NCI-H2029 (cell line): ENCODE measurements around the gene FARP2.
"Not testable (repeated sequence)": the region's sequence is repeated elsewhere in the genome, so short reads cannot be mapped to it uniquely, and the experiment has no call there.

Experiments
- DNase-seq: peaks from one replicate; lab custom pipeline; 2025; lab: John Stamatoyannopoulos, UW

FARP2 gene

DNA sequence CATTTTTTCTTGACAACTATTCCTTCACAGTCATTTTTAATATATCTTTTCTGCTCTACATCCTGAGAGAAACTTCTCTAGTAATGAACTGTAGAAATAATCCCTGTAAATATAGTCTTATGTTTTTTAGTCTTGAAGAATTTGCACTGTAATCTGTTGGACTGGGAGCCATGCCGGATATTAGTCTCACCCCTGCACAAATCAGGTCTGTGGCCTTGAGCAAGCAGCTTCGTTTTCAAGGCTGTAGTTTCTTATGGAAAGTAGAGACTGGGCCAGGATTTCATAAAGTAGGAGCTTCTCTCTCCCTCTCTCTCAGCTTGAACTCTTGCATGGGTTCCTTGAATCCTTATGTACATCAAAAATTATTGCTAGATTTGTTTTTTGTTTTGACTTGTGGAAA is 8.7 kb downstream of the FARP2 start:
- no peak for DNase-seq

DNA sequence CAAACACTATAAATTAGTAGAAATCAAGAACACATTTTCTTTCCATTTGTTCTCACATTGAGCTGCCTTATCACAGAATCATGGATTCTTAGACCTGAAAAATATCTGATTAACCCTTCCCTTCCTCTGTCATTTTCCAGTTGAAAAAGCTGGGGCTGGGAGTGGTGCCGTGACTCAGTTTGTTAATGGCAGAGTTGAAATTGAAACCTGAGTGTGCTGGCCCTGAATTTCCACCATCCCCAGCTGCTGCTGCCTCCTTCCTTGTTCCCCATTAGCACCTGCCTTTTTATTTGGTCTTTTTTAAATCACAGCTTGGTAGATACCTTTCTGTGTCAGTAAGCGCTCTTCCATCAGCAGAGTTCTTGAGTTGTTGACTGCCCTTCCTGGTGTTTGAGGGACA is 10.6 kb downstream of the FARP2 start:
- no peak for DNase-seq

DNA sequence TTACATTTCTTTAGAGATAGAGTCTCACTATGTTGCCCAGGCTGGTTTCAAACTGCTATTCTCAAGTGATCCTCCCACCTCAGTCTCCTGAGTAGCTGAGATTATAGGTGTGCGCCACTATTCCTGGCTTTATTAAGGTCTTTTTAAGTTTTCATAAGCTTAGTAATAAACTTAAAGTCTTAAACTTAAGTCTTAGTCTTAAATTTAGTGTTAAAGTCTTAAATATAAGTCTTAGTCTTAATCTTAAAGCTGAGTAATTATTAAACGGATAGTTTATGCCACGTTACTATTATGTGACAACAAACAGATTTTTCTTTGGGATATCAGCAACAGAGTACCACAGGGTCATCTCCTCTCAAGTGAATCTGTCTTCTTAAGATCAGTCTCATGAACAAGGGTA is 12.6 kb downstream of the FARP2 start:
- no peak for DNase-seq

DNA sequence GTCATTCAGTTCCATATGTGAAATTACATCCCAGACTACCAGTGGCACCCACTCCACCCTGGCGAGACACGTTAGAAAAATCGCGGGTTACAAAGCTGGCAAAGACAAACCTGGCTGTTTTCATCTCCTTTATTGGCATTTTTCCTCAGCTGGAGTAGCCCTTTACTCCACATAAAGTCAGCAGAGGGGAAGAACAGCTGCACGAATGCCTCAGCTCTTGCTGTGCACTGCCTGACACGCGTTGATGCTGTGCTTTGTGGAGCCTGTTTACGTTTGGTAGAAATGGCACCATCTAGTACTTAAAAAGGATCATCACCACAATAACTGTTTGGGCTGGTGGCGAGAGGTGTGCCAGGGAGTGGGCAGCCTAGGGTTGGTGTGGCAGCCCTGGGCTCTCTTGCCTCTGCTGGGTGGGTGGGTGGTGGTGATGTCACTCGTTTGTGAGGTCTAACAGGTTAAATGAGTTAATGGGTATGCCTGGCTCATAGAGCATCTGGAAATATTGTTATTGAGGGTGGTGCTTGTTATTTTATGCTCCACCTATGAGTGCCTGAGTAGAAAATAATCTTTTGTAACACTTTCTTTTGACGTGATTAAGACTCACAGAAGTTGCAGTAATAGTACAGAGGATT is 16.4 kb downstream of the FARP2 start:
- no peak for DNase-seq

DNA sequence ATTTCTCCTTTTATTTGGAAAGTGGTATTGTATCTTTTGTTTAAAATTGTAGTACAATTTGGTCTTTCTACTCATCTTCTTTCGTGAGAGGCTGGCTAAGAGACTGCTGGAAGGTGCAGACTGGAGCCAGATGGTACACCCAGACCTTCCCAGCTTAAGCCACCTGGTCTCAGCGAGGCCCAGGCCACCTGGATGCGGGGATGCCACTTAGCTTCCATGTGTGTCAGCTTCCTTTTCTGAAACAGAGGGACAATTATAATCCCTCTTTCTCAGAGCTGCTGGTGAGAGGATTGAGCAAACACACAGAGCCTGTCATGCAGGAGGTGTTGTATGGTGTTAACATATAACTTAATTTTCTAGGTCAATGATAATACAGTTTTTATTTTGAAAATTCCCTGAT is 17.4 kb downstream of the FARP2 start:
- DNase-seq, result peak; percentile 55

DNA sequence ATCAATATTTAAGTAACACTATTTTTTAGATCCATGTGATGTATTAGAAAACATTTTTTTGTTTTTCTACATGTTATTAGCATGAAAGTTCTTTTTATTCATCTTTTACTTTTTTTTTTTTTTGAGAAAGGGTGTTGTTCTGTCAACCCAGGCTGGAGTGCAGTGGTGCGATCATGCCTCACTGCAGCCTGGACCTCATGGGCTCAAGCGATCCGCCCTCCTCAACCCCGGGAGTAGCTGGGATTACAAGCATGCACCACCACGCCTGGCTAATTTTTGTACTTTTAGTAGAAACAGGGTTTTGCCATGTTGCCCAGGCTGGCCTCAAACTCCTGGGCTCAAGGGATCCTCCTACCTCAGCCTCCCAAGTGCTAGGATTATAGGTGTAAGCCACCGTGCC is 17.8 kb downstream of the FARP2 start:
- not testable (repeated sequence) for DNase-seq

DNA sequence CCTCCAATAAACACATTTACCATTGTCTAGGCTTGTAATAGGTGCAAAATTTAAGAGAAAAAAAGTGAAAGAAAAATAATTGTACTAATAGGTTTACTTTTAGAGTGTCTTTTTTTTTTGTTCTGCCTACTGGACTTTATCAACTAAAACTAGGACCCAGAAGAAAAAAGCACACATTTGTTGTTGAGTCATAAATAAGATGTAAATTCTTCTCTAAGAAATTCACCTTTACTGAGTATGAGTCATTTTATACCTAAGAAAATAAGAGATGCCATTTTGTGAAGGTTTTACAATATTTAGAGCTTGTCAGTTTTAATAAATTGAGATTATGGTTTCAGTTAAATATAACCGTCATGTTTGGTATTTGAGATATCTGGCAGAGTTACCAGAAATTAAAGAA is 19.2 kb downstream of the FARP2 start:
- no peak for DNase-seq

DNA sequence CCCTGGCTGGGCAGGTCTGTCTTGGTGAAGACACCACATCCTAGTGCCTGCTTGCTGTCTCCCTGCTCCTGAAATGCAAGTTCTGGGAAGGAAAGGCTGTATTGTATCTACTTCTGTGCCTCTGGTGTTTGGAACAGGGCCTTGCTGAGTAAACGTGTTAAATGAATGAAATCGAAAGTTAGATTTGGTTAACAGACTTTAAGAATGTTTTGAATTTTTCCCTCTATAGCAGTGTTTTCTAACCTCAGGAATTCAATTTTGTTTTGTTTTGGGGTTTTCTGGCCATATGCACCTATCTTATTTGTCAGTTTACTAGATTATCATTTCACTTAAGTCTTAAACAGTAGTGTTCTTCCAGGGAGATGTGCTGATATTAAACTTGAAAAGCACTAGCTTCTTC is 20.7 kb downstream of the FARP2 start:
- DNase-seq, result no peak

DNA sequence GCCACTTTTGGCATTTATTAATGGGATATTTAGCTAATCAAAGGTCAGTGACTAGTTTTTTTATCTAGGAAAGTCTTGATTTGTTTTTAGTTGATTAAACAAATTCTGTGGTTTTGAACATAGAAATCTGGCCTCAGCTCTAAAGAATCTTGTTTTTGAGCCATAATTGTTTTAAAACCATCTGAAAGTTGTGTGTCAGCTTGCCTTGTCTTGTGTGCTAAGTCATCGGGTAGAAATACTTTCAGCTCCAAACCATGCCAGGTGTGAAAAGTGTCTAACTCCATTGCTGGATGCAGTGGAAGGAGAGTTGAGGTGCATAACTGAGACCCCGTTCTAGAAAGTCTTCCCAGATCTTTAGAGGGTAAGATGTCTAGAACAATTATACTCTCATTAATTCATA is 22.7 kb downstream of the FARP2 start:
- DNase-seq, result no peak

DNA sequence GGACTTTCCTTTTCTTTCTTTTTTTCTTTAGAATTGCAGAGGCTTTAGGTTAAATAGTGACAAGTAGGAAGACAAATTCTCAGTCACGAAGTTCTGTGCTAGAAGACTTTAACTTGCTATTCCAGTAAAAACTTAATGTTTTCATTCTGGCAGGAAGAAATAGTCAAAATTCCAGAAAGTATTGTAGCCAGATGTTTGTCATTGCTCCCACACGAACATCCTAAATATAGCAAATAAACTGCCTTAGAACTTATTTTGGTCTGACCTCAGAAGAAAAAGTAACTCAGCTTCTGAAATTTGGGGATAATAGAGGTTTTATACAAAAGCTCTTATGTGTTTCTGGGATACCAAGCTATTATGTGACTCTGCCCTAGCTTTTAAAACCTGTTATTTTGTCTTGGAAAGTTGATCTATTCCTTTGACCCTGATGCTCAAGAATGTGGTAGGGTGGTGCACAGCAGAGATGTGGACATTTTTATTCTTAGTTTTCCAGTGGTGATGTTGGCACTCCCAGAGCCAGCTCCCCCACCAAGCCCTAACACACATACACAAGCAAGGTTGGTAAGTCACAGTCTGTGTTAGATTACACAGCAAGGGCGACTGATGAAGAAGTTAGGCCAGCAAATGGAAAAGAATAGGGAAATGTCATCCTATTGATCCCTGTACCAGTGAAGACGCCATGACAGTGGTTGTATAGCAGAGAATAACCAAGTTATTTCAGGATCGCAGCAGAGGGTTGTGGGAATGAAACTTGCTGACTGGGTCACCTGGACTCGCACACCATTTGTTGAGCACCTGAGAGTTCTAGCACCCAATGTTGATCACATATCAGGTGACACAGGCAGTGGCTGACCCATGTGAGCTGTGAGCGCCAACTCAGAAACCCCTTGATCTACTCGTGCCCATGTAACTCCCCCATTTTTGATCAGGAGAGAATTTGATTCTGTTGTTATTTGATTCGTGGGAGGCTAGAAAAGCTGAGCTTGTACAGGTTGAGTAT is 23.7 kb downstream of the FARP2 start:
- no peak for DNase-seq

DNA sequence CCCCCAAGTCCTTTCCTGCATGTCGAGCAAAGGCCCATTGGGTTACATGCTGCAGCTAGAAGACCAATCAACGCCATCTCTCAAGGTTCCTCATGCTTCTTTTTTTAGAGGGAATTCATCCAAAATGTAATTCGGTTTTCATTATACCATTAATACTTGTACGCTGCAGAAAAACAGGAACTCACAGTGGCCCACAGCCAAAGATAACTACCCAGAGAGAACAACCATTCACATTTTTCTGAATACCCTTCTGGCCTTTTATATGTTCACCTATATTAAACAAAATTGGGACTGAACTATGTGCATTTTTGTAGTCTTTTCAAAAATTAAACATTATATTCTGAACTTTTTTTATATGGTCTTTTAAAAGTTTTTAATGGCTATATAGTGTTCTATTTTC is 25.8 kb downstream of the FARP2 start:
- DNase-seq, result no peak

DNA sequence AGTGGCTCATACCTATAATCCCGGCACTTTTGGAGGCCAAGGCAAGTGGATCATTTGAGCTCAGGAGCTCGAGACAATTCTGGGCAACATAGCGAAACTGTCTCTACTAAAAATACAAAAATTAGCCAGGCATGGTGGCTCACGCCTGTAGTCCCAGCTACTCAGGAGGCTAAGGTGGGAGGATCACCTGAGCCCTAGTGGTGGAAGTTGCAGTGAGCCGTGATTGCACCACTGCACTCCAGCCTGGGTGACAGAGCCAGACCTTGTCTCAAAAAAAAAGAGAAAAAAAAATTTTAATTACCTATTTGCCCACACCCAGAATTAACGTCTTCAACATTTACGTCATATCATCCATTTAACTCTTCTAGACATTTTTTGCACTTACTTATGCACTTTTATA is 29.4 kb downstream of the FARP2 start:
- not testable (repeated sequence) for DNase-seq

DNA sequence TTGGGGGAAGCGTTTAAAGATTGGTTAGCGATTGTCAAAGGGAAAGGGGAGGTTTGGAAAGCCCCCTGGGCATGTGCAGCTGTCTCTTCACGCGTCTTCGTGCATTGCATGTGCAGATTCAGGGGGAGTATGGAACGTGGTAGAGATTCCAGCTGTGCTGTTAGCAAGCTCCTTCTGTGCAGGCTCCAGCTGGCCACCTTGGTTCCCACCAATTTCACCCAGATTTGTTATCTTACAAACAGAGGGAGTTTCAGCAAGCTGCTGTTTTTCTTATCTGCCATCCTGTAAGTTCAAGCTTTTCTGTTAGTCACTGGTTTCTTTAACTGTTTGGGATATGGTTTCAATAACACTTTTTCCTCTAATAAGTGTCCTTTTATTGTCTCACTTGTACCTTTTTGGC is 30.4 kb downstream of the FARP2 start:
- DNase-seq, result no peak

DNA sequence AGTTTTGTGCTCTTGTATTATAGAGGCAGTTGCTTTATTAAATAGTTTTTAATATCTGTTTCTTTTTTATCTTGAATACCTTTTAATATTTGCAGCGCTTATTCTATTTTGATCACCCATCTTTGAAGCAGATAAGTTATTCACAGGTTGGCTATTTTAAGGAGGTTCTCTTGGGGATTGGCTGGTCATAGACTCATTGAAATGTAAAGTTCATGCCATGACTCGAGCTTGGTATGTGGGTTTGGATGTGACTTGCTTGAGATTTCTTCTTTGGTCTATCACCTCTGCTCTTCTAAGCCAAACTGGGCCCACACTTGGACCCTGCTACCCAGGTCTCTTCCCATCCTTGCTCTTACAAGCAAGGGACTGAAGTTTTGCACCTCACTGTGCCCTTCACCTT is 33.6 kb downstream of the FARP2 start:
- no peak for DNase-seq

DNA sequence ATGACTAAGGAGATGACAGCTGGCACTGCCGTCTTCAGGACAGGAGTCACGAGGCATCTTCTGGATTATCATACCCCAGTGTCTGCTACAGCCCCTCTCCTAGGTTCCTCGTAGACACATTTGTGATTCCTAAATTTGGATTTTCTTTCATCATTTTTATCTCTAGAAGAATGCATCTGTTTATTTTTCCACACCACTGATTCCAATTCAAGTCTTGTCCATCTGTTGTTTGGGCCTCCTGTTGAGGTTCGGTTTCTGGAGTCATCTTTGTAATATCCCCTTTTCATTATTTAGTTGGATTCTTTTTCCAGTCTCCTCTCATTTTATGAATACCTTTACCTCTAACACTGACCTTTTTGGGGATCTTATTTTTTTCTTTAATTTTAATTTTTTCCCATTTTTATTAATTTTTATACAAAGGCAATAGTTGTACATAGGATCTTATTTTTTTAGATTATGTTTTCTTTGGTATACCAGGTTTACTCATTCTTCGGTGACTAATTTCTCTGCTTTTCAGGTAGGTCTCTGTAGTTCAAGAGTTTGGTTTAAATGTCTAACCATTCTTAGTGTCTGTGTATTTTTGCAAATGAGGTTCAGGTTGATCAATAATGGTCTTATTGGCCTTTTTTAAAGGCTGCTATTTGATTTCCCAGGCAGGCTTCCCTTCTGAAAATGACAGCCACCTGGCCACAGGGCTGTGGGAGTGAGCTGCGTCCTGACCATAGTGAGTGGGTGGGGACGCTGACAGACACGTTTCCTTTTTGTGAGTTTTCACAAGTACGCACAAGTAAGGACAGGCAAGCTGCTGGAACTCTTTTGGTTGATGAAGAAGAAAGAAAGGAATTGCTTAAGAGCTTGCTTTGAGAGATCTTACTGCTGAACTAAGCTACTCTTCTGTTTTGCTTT is 34.5 kb downstream of the FARP2 start:
- no peak for DNase-seq

DNA sequence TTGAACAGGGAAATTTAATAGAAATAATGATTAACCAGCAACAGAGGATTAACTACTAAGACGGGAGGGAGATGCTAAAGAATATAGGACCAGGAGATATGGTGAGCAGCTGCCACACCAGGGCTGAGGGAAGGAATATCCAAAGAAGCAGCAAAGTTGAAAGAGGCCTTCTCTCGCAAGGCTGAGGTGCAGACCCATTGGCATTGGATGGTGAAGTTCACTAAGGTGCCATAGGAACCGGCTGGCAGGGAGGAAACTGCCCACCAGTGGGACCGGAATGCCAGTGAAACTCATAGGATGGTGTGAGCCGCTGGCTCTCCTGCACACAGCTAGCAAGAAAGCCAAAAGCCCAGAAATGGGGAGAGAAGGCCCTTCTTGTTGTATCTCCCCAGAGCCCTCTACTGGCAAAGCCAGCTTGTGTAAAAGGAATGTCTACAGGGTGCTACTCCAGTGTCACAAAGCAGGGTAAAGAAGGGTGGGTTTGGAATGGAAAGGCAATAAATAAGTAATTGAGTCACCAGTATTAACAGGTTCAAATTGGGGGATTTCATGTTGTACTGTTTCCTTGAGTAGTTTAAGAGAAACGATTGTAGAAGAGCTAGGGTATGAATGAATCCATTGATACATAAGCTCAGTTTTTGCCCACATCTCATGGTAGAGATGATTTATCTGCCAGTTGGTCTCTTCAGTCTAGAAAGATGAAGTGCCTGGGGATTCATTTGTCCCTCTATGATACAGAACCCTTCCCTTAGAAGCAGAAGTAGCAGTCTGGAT is 36.0 kb downstream of the FARP2 start:
- no peak for DNase-seq

DNA sequence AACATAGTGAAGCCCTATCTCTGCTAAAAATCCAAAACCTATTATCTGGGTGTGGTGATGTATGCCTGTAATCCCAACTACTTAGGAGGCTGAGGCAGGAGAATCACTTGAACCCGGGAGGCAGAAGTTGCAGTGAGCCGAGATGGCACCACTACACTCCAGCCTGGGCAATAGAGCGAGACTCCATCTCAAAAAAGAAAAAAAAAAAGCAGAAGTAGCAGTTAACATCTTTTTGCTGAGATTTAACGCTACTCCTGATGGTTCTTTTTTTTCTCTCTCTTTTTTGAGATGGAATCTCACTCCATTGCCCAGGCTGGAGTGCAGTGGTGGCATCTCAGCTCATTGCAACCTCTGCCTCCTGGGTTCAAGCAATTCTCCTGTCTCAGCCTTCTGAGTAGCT is 36.7 kb downstream of the FARP2 start:
- DNase-seq, result not testable (repeated sequence)

DNA sequence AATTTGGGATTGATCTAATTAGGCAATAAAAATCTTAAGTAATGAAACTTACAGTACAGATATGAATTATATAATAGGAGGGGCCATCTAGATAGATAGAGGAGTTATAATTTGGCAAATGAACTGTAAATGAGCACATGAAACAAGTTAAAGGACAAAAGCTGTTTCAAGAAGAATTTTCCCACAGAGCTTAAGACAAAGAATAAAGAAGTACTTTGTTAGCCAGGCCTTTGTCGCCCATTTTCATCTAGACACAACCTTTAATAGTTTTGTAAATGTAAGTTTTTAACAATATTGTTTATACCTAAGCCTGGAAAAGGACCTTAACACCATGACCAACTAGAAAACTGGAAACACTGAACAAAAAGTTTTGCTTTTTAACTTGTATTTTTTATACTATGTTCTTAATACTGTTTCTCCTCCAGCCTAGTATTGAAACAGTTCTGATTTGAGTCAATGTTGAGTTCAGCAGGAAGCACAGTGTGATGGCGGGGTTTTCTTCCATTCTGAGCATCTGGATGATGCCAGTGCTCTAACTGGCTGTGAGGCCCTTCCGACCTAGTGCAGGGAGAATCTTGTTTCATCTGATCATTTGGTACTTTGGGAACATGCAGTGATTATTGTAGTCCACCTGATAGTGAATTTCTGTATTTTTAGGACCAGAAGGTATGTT is 37.6 kb downstream of the FARP2 start:
- no peak for DNase-seq

DNA sequence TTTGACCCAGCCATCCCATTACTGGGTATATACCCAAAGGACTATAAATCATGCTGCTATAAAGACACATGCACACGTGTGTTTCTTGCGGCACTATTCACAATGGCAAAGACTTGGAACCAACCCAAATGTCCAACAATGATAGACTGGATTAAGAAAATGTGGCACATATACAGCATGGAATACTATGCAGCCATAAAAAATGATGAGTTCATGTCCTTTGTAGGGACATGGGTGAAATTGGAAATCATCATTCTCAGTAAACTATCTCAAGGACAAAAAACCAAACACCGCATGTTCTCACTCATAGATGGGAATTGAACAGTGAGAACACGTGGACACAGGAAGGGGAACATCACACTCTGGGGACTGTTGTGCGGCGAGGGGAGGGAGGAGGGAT is 40.7 kb downstream of the FARP2 start:
- DNase-seq, result not testable (repeated sequence)

DNA sequence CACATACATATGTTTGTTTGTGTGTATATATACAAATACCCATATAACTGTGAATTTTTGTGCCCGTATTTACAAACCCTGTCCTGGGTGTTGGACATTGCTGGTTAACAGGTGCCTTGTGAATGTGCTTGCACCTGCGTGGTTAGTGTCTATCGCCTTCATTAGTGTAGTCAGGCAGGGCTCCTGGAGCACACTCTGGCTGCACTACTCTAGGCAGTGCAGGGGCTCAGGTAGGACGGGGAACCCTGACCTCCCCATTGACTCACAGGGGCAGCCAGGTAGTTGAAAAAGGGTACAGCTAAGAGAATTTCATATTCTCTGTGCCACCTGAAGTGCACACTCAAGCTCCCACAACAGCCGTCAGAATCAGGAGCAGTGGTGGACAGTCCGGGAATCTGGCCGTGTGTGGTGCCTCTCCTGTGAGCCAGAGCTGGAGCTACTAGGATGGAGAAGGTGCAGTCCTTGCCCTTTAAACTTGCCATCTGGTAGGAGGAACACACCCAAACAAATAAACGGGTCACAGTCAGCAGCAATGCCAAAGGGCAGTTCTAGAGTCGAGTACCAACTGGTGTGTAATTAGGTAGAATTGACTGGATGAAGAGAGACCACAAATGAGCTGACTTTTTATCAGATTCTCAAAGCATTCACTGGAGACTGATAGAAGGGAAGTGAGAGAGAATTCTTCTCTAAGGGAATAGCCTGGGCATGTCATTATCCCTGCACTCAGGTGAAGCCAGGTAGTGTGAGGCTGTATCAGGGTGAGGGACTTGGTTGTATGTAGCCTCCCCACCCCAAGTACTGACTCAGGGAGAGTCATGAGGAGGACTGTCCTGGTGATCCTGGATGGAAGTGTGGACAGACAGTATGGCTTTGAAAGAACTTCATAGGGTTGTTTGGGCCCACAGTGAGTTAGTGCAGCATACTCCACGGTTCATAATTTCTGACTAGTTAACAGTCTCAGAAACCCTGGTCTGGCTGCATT is 44.1 kb downstream of the FARP2 start:
- DNase-seq, result peak; percentile 30
